ENCODE measurements around the gene RAMAC. TPM values are rescaled to one million over a fixed set of nuclear protein-coding genes. Genes with fewer than 3 reads are reported as not detected.

RAMAC gene
- total RNA-seq, 1 experiment from 2014 or later: 43.3 TPM

- Histone ChIP-seq H3K27ac (no peak within 1 kb of the TSS), H3K4me1 (replicated peaks) (peaks cover 6% of the 10 kb centered on the region; the same call in 1 of the 2 replicates), H3K9me3 (replicated peaks) (no peaks in the 10 kb centered on the region), H3K27me3 (replicated peaks) (peaks cover 30% of the 10 kb centered on the region), H3K4me3 (peak within 1 kb of the TSS; percentile 39), H3K36me3 (no peaks in the 10 kb centered on the region)
- DNase-seq (ENCODE audit: low read depth in 1 of 2, low spot score in 2 of 2): no peak
These were observed 33.6 kb upstream of the RAMAC start, which contains the start of gene HOMER2 for GRCh38 chr15:82952158-82953081. Gene HOMER2 (minus strand): TSS chr15:82952720. CDS start chr15:82952535, 185 bp downstream.

GRCh38 chr15:82958638-82959037, 27.4 kb upstream of the RAMAC start:
- H3K36me3 ChIP-seq: no peaks in the 10 kb centered on the region
- no peak for DNase-seq (ENCODE audit: low read depth in 1 of 2, low spot score in 2 of 2)
- no peak overlapping the region for H3K4me3 ChIP-seq
- no peaks in the 10 kb centered on the region for H3K27me3 ChIP-seq (replicated peaks)
- no peaks in the 10 kb centered on the region for H3K4me1 ChIP-seq (replicated peaks)
- H3K9me3 ChIP-seq (replicated peaks): no peaks in the 10 kb centered on the region
- no peak overlapping the region for H3K27ac ChIP-seq

GRCh38 chr15:82959423-82959822, 26.6 kb upstream of the RAMAC start:
- no peaks in the 10 kb centered on the region for H3K36me3 ChIP-seq
- no peak overlapping the region for H3K4me3 ChIP-seq
- H3K27ac ChIP-seq: no peak overlapping the region
- no peaks in the 10 kb centered on the region for H3K4me1 ChIP-seq (replicated peaks)
- H3K27me3 ChIP-seq (replicated peaks): no peaks in the 10 kb centered on the region
- DNase-seq (ENCODE audit: low read depth in 1 of 2, low spot score in 2 of 2): no peak
- no peaks in the 10 kb centered on the region for H3K9me3 ChIP-seq (replicated peaks)

- Histone ChIP-seq H3K4me3 (no peak overlapping the region), H3K27ac (no peak overlapping the region), H3K27me3 (replicated peaks) (no peaks in the 10 kb centered on the region), H3K36me3 (no peaks in the 10 kb centered on the region), H3K9me3 (replicated peaks) (no peaks in the 10 kb centered on the region), H3K4me1 (replicated peaks) (no peaks in the 10 kb centered on the region)
- DNase-seq (ENCODE audit: low read depth in 1 of 2, low spot score in 2 of 2): no peak
These were observed 25.2 kb upstream of the RAMAC start for GRCh38 chr15:82960766-82961165.

GRCh38 chr15:82963471-82964341, 22.3 kb upstream of the RAMAC start:
- no peaks in the 10 kb centered on the region for H3K4me1 ChIP-seq (replicated peaks)

GRCh38 chr15:82964890-82965289, 21.1 kb upstream of the RAMAC start:
- no peak overlapping the region for H3K27ac ChIP-seq
- H3K4me3 ChIP-seq: no peak overlapping the region
- DNase-seq (ENCODE audit: low read depth in 1 of 2, low spot score in 2 of 2): no peak
- no peaks in the 10 kb centered on the region for H3K4me1 ChIP-seq (replicated peaks)
- H3K9me3 ChIP-seq (replicated peaks): no peaks in the 10 kb centered on the region
- no peaks in the 10 kb centered on the region for H3K27me3 ChIP-seq (replicated peaks)
- no peaks in the 10 kb centered on the region for H3K36me3 ChIP-seq

More at GRCh38 chr15:82963471-82964341, 22.3 kb upstream of the RAMAC start:
- no peaks in the 10 kb centered on the region for H3K27me3 ChIP-seq (replicated peaks)
- DNase-seq (ENCODE audit: low read depth in 1 of 2, low spot score in 2 of 2): no peak
- H3K4me3 ChIP-seq: no peak overlapping the region
- no peaks in the 10 kb centered on the region for H3K36me3 ChIP-seq
- H3K9me3 ChIP-seq (replicated peaks): no peaks in the 10 kb centered on the region
- no peak overlapping the region for H3K27ac ChIP-seq

GRCh38 chr15:82966671-82967071, 19.3 kb upstream of the RAMAC start:
- Histone ChIP-seq H3K36me3 (no peaks in the 10 kb centered on the region), H3K27me3 (replicated peaks) (no peaks in the 10 kb centered on the region)

GRCh38 chr15:82968066-82968465, 17.9 kb upstream of the RAMAC start:
- DNase-seq (ENCODE audit: low read depth in 1 of 2, low spot score in 2 of 2): no peak

More at GRCh38 chr15:82966671-82967071, 19.3 kb upstream of the RAMAC start:
- Histone ChIP-seq H3K4me3 (no peak overlapping the region), H3K9me3 (replicated peaks) (no peaks in the 10 kb centered on the region), H3K4me1 (replicated peaks) (no peaks in the 10 kb centered on the region), H3K27ac (no peak overlapping the region)
- DNase-seq (ENCODE audit: low read depth in 1 of 2, low spot score in 2 of 2): no peak

GRCh38 chr15:82969353-82969752, 16.7 kb upstream of the RAMAC start:
- Histone ChIP-seq H3K4me3 (no peak overlapping the region), H3K27ac (no peak overlapping the region), H3K4me1 (replicated peaks) (no peaks in the 10 kb centered on the region), H3K27me3 (replicated peaks) (no peaks in the 10 kb centered on the region), H3K9me3 (replicated peaks) (no peaks in the 10 kb centered on the region), H3K36me3 (no peaks in the 10 kb centered on the region)
- DNase-seq (ENCODE audit: low read depth in 1 of 2, low spot score in 2 of 2): no peak

More at GRCh38 chr15:82968066-82968465, 17.9 kb upstream of the RAMAC start:
- Histone ChIP-seq H3K36me3 (no peaks in the 10 kb centered on the region), H3K4me1 (replicated peaks) (no peaks in the 10 kb centered on the region), H3K27me3 (replicated peaks) (no peaks in the 10 kb centered on the region), H3K9me3 (replicated peaks) (no peaks in the 10 kb centered on the region), H3K4me3 (no peak overlapping the region), H3K27ac (no peak overlapping the region)

- H3K4me3 ChIP-seq: no peak overlapping the region
- no peaks in the 10 kb centered on the region for H3K36me3 ChIP-seq
- DNase-seq (ENCODE audit: low read depth in 1 of 2, low spot score in 2 of 2): no peak
- H3K27ac ChIP-seq: no peak overlapping the region
- no peaks in the 10 kb centered on the region for H3K9me3 ChIP-seq (replicated peaks)
- H3K27me3 ChIP-seq (replicated peaks): no peaks in the 10 kb centered on the region
- no peaks in the 10 kb centered on the region for H3K4me1 ChIP-seq (replicated peaks)
These were observed 15.8 kb upstream of the RAMAC start for GRCh38 chr15:82970078-82970686.

GRCh38 chr15:82970696-82971095, 15.3 kb upstream of the RAMAC start:
- no peaks in the 10 kb centered on the region for H3K4me1 ChIP-seq (replicated peaks)
- no peaks in the 10 kb centered on the region for H3K36me3 ChIP-seq
- no peak overlapping the region for H3K4me3 ChIP-seq
- DNase-seq (ENCODE audit: low read depth in 1 of 2, low spot score in 2 of 2): no peak
- no peaks in the 10 kb centered on the region for H3K27me3 ChIP-seq (replicated peaks)
- H3K9me3 ChIP-seq (replicated peaks): no peaks in the 10 kb centered on the region
- no peak overlapping the region for H3K27ac ChIP-seq

GRCh38 chr15:82971218-82971984, 14.6 kb upstream of the RAMAC start:
- no peak overlapping the region for H3K4me3 ChIP-seq
- no peaks in the 10 kb centered on the region for H3K27me3 ChIP-seq (replicated peaks)
- H3K9me3 ChIP-seq (replicated peaks): no peaks in the 10 kb centered on the region
- no peaks in the 10 kb centered on the region for H3K4me1 ChIP-seq (replicated peaks)
- no peak for DNase-seq (ENCODE audit: low read depth in 1 of 2, low spot score in 2 of 2)
- H3K27ac ChIP-seq: no peak overlapping the region
- H3K36me3 ChIP-seq: no peaks in the 10 kb centered on the region

GRCh38 chr15:82972990-82973389, 13.0 kb upstream of the RAMAC start:
- no peak for DNase-seq (ENCODE audit: low read depth in 1 of 2, low spot score in 2 of 2)
- Histone ChIP-seq H3K36me3 (no peaks in the 10 kb centered on the region), H3K27me3 (replicated peaks) (no peaks in the 10 kb centered on the region), H3K4me1 (replicated peaks) (no peaks in the 10 kb centered on the region), H3K9me3 (replicated peaks) (no peaks in the 10 kb centered on the region), H3K4me3 (no peak overlapping the region), H3K27ac (no peak overlapping the region)
